Gastroesophageal sphincter (tissue), 3 donors: ENCODE measurements around the gene SCN1B.

Experiments used
- EP300 ChIP-seq: sonication (generic); formaldehyde crosslinking; IDR thresholded peaks from one replicate; pipeline ENCODE4 v1.6.1; 2017; ENCODE audit warnings: antibody characterized with exemption, mild to moderate bottlenecking
- POLR2A ChIP-seq, 2 donors: fragments of 450-650 bp; IDR thresholded peaks; one replicate each; pipeline ENCODE4 v1.6.1; 2017; ENCODE audit warnings: antibody characterized with exemption in 2 of 2, mild to moderate bottlenecking in 2 of 2, moderate library complexity in 1 of 2
- POLR2AphosphoS5 ChIP-seq: sonication (generic); formaldehyde crosslinking; IDR thresholded peaks from one replicate; pipeline ENCODE4 v1.6.1; 2017; ENCODE audit warnings: antibody characterized with exemption
- TF ChIP-seq, protein P1 (sequence below), 4 experiments: fragments of 200-600 bp in 2 of 4; fragments of 450-650 bp in 2 of 4; sonication (generic) in 1 of 4; IDR thresholded peaks; one replicate each; pipeline ENCODE4 v1.5.1; 2017 to 2019; ENCODE audit warnings: antibody characterized with exemption in 4 of 4, mild to moderate bottlenecking in 2 of 4, moderate library complexity in 2 of 4

- TF ChIP-seq, protein P1, sequence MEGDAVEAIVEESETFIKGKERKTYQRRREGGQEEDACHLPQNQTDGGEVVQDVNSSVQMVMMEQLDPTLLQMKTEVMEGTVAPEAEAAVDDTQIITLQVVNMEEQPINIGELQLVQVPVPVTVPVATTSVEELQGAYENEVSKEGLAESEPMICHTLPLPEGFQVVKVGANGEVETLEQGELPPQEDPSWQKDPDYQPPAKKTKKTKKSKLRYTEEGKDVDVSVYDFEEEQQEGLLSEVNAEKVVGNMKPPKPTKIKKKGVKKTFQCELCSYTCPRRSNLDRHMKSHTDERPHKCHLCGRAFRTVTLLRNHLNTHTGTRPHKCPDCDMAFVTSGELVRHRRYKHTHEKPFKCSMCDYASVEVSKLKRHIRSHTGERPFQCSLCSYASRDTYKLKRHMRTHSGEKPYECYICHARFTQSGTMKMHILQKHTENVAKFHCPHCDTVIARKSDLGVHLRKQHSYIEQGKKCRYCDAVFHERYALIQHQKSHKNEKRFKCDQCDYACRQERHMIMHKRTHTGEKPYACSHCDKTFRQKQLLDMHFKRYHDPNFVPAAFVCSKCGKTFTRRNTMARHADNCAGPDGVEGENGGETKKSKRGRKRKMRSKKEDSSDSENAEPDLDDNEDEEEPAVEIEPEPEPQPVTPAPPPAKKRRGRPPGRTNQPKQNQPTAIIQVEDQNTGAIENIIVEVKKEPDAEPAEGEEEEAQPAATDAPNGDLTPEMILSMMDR (IDR thresholded peaks at IDR 0.05): no peak
- TF ChIP-seq EP300: no peak
- TF ChIP-seq POLR2A (IDR thresholded peaks at IDR 0.05): no peak
- no peak for TF ChIP-seq POLR2AphosphoS5
Observed at GRCh38 chr19:35027851-35028599, 2.2 kb upstream of the SCN1B start.
